ENCODE measurements around the gene PDSS2. TPM values are rescaled to one million over a fixed set of nuclear protein-coding genes. Genes with fewer than 3 reads are reported as not detected.

Gene PDSS2
- total RNA-seq, 4 donors from 2014 or later = 6.5 to 12.2 (median 9.0) TPM

GRCh38 chr6:107154801-107155160 lies 304.6 kb downstream of the PDSS2 start:
- Histone ChIP-seq H3K4me3 (no peak overlapping the region), H3K27me3 (no peaks in the 10 kb centered on the region), H3K36me3 (peaks cover 0 to 9% of the 10 kb centered on the region in 2 donors), H3K4me1 (no peaks in the 10 kb centered on the region), H3K9me3 (no peaks in the 10 kb centered on the region), H3K27ac (no peak overlapping the region)
- WGBS, 2 donors (ENCODE audit: low coverage in 1 of 2) = 50 to 86% methylated on average over 1 to 2 of the region's 2 CpGs
- no peak for TF ChIP-seq POLR2A (IDR thresholded peaks at IDR 0.05)
- no peak for TF ChIP-seq EP300 (IDR thresholded peaks at IDR 0.05)
- TF ChIP-seq POLR2AphosphoS5 (IDR thresholded peaks at IDR 0.05) = no peak
- no peak for TF ChIP-seq CTCF (IDR thresholded peaks at IDR 0.05)
- ATAC-seq = no peak

GRCh38 chr6:107154131-107154800 lies 305.1 kb downstream of the PDSS2 start:
- H3K27me3 ChIP-seq = no peaks in the 10 kb centered on the region
- no peaks in the 10 kb centered on the region for H3K4me1 ChIP-seq
- TF ChIP-seq CTCF (IDR thresholded peaks at IDR 0.05) = no peak
- no peak for TF ChIP-seq POLR2A (IDR thresholded peaks at IDR 0.05)
- no peak for TF ChIP-seq POLR2AphosphoS5 (IDR thresholded peaks at IDR 0.05)
- TF ChIP-seq EP300 (IDR thresholded peaks at IDR 0.05) = no peak
- H3K36me3 ChIP-seq = peaks cover 0 to 9% of the 10 kb centered on the region in 2 donors
- H3K9me3 ChIP-seq = no peaks in the 10 kb centered on the region
- H3K4me3 ChIP-seq = no peak overlapping the region
- H3K27ac ChIP-seq = no peak overlapping the region
- no peak for ATAC-seq
- WGBS, 2 donors (ENCODE audit: low coverage in 1 of 2) = 71 to 75% methylated on average over 10 to 12 of the region's 12 CpGs

GRCh38 chr6:107152638-107153430 lies 306.5 kb downstream of the PDSS2 start:
- Histone ChIP-seq H3K9me3 (no peaks in the 10 kb centered on the region), H3K27ac (no peak overlapping the region), H3K4me1 (no peaks in the 10 kb centered on the region), H3K36me3 (peaks cover 0 to 9% of the 10 kb centered on the region in 2 donors), H3K4me3 (no peak overlapping the region), H3K27me3 (no peaks in the 10 kb centered on the region)
- no peak for ATAC-seq
- 80 to 89% methylated on average over 8 of the region's 8 CpGs for WGBS, 2 donors (ENCODE audit: low coverage in 1 of 2)
- TF ChIP-seq EP300 (IDR thresholded peaks at IDR 0.05) (no peak), CTCF (IDR thresholded peaks at IDR 0.05) (no peak), POLR2A (IDR thresholded peaks at IDR 0.05) (no peak), POLR2AphosphoS5 (IDR thresholded peaks at IDR 0.05) (no peak)

- no peak for TF ChIP-seq POLR2AphosphoS5 (IDR thresholded peaks at IDR 0.05)
- TF ChIP-seq CTCF (IDR thresholded peaks at IDR 0.05) = no peak
- TF ChIP-seq POLR2A (IDR thresholded peaks at IDR 0.05) = no peak
- no peak for TF ChIP-seq EP300 (IDR thresholded peaks at IDR 0.05)
- H3K9me3 ChIP-seq = no peaks in the 10 kb centered on the region
- H3K27me3 ChIP-seq = no peaks in the 10 kb centered on the region
- no peak for ATAC-seq
- WGBS, 2 donors (ENCODE audit: low coverage in 1 of 2) = 91 to 100% methylated on average over 2 to 4 of the region's 4 CpGs
- H3K4me1 ChIP-seq = peaks cover 0 to 5% (median 0%) of the 10 kb centered on the region in 3 donors
- H3K27ac ChIP-seq = no peak overlapping the region
- H3K36me3 ChIP-seq = no peaks in the 10 kb centered on the region
- no peak overlapping the region for H3K4me3 ChIP-seq
Observed at GRCh38 chr6:107144666-107145065, 314.7 kb downstream of the PDSS2 start.

GRCh38 chr6:107144014-107144413 lies 315.4 kb downstream of the PDSS2 start:
- ATAC-seq = no peak
- TF ChIP-seq POLR2A (IDR thresholded peaks at IDR 0.05) = no peak
- TF ChIP-seq POLR2AphosphoS5 (IDR thresholded peaks at IDR 0.05) = no peak
- no peak for TF ChIP-seq EP300 (IDR thresholded peaks at IDR 0.05)
- no peak for TF ChIP-seq CTCF (IDR thresholded peaks at IDR 0.05)
- H3K36me3 ChIP-seq = no peaks in the 10 kb centered on the region
- H3K4me1 ChIP-seq = peaks cover 0 to 5% (median 0%) of the 10 kb centered on the region in 3 donors
- no peaks in the 10 kb centered on the region for H3K9me3 ChIP-seq
- H3K27me3 ChIP-seq = no peaks in the 10 kb centered on the region
- H3K27ac ChIP-seq = no peak overlapping the region
- H3K4me3 ChIP-seq = no peak overlapping the region

Measured in gastroesophageal sphincter (tissue), 4 donors.